Prostate gland (tissue), 2 donors: ENCODE data around the gene KCP. TPM values are rescaled to one million over a fixed set of nuclear protein-coding genes. Genes with fewer than 3 reads are reported as not detected.

ENCODE experiments used
- DNase-seq: peaks from one replicate; pipeline ENCODE4 v3.0.0-alpha.2; 2019; ENCODE audit warnings: low spot score
- H3K27ac ChIP-seq, 2 donors: fragments of 200-600 bp; sonication (generic); 2 replicates each; pipeline ENCODE4 v1.5.1; 2017 to 2019
- H3K27me3 ChIP-seq: fragments of 200-600 bp; sonication (generic); replicated peaks from 2 replicates; pipeline ENCODE4 v1.5.1; 2019; ENCODE audit not compliant: insufficient read depth
- H3K36me3 ChIP-seq, 2 donors: fragments of 200-600 bp; sonication (generic); 1 replicate in 1 of 2; 2 replicates in 1 of 2; pipeline versions ENCODE4 v1.5.1 to v1.8.1; 2017 to 2019
- H3K4me1 ChIP-seq: fragments of 200-600 bp; sonication (generic); replicated peaks from 2 replicates; pipeline ENCODE4 v1.5.1; 2019
- H3K4me3 ChIP-seq, 2 donors: fragments of 200-600 bp; sonication (generic); 2 replicates each; pipeline ENCODE4 v1.5.1; 2017 to 2019
- H3K9me3 ChIP-seq: fragments of 200-600 bp; sonication (generic); 2 replicates; pipeline ENCODE4 v1.5.1; 2017
- POLR2A ChIP-seq: fragments of 450-650 bp; IDR thresholded peaks from one replicate; pipeline ENCODE4 v1.6.1; 2016; ENCODE audit warnings: antibody characterized with exemption, mild to moderate bottlenecking
- POLR2AphosphoS5 ChIP-seq: sonication (generic); formaldehyde crosslinking; IDR thresholded peaks from one replicate; pipeline ENCODE4 v1.6.1; 2017; ENCODE audit warnings: antibody characterized with exemption
- WGBS: methylation state at CpG from one replicate; pipeline ENCODE4 v1.1.5; 2018; 5-methylcytosine and 5-hydroxymethylcytosine counted together
- intact Hi-C: fragments of 100-400 bp; cut with DNase I; formaldehyde crosslinking; loops from one replicate; pipeline ENCODE4 v1.14.2; 2022
- total RNA-seq, 2 donors: library from RNA; depleted of rRNA; stranded (reverse); fragments of >200 nt; gene quantifications; one replicate each; pipeline ENCODE4 v1.1.0, GENCODE V29; 2016
- TF ChIP-seq, protein P1 (sequence below), 4 experiments: fragments of 200-600 bp in 2 of 4; fragments of 450-650 bp in 2 of 4; sonication (generic) in 2 of 4; IDR thresholded peaks; 1 replicate in 3 of 4; 2 replicates in 1 of 4; pipeline ENCODE4 v1.5.1; 2016 to 2019; ENCODE audit warnings: antibody characterized with exemption in 4 of 4, mild to moderate bottlenecking in 2 of 4, moderate library complexity in 2 of 4

KCP gene
- total RNA-seq, 2 donors from 2014 or later = 0.45 TPM; not detected in 1

DNA sequence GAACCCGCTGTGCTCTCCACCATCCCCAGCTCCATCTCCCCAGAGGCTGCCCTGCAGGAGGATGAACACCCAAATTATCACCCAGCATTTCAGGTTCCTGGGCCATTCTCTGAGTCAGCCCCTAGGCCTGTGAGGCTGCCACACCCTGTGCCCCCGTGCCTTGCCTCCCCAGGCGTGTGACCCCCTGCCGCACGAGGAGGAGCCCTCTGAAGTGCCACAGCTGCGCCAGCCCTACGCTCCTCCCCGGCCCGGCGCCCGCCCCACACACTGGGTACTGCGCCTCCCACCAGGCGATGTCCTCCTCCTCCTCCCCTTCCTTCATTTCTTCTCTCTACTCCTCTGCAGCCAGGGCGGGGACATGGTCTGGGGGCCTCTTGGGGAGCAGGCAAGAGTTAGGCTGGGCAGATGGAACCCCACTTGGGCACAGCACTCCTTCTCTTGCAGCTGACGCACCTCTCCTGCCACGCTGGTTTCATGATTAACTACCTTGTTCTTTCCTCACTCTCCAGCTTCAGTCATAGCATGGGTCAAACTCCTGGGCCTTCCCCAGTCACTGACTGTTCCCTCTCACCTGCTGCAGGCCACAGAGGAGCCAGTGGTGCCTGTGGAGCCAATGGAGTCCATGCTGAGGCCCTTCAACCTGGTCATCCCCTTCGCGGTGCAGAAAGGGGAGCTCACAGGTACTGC lies 60.6 kb downstream of the KCP start:
- DNase-seq = no peak
- intact Hi-C loops = no loop called here
- Histone ChIP-seq H3K27me3 (no peaks in the 10 kb centered on the region), H3K4me1 (no peaks in the 10 kb centered on the region), H3K9me3 (no peaks in the 10 kb centered on the region), H3K36me3 (no peaks in the 10 kb centered on the region), H3K4me3 (no peak overlapping the region), H3K27ac (no peak overlapping the region)
- TF ChIP-seq POLR2A (no peak), POLR2AphosphoS5 (no peak)
- TF ChIP-seq, protein P1, sequence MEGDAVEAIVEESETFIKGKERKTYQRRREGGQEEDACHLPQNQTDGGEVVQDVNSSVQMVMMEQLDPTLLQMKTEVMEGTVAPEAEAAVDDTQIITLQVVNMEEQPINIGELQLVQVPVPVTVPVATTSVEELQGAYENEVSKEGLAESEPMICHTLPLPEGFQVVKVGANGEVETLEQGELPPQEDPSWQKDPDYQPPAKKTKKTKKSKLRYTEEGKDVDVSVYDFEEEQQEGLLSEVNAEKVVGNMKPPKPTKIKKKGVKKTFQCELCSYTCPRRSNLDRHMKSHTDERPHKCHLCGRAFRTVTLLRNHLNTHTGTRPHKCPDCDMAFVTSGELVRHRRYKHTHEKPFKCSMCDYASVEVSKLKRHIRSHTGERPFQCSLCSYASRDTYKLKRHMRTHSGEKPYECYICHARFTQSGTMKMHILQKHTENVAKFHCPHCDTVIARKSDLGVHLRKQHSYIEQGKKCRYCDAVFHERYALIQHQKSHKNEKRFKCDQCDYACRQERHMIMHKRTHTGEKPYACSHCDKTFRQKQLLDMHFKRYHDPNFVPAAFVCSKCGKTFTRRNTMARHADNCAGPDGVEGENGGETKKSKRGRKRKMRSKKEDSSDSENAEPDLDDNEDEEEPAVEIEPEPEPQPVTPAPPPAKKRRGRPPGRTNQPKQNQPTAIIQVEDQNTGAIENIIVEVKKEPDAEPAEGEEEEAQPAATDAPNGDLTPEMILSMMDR (IDR thresholded peaks at IDR 0.05) = no peak
- WGBS = 85% methylated on average over 18 of the region's 18 CpGs

DNA sequence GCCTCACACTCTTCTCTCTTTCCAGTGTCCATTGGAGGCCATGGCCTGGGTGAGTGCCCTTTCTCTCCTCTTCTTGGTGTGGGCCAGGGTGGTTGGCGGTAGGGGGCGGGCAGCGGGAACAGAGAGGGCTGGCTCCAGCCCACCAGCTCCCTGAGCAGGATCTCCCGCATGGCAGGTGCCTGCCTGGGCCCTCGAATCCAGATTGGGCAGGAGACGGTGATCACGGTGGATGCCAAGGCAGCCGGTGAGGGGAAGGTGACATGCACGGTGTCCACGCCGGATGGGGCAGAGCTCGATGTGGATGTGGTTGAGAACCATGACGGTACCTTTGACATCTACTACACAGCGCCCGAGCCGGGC lies 61.4 kb downstream of the KCP start:
- Histone ChIP-seq H3K4me3 (no peak overlapping the region), H3K9me3 (no peaks in the 10 kb centered on the region), H3K4me1 (no peaks in the 10 kb centered on the region), H3K27ac (no peak overlapping the region), H3K27me3 (no peaks in the 10 kb centered on the region), H3K36me3 (no peaks in the 10 kb centered on the region)
- 91% methylated on average over 16 of the region's 16 CpGs for WGBS
- TF ChIP-seq POLR2A = no peak
- TF ChIP-seq, protein P1 (IDR thresholded peaks at IDR 0.05) = no peak
- no peak for TF ChIP-seq POLR2AphosphoS5
- intact Hi-C loops = no loop called here
- DNase-seq = no peak

DNA sequence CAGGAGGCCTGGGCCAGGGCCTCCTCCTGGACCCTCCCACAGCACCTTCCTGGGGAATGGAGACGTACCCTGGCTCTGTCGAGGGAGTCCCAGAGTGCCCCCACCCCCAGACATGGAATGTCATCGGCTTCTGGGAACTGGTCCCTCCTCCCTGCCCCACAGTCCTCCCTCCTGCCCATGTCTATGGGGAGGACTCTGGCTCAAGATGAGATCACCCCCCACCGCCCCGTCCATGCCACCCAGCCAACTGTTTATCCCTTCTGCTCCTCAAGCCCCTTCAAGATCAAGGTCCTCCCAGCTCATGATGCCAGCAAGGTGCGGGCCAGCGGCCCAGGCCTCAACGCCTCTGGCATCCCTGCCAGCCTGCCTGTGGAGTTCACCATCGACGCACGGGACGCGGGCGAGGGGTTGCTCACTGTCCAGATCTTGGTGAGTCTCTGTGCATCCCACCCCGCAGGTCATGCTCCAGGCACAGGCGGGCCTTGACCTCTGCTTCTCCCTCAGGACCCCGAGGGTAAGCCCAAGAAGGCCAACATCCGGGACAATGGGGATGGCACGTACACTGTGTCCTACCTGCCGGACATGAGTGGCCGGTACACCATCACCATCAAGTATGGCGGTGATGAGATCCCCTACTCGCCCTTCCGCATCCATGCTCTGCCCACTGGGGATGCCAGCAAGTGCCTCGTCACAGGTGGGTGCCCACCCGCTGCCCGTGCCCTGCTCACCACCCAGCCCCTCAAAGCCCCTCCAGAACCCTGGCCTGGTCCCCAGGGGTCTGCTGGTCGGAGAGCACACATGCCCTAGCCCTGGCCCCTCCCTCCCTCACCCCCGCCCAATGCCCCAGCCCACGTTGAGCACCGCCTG lies 62.0 kb downstream of the KCP start:
- H3K36me3 ChIP-seq = no peaks in the 10 kb centered on the region
- 90% methylated on average over 31 of the region's 31 CpGs for WGBS
- no peak for DNase-seq
- intact Hi-C loops = no loop called here
- no peaks in the 10 kb centered on the region for H3K4me1 ChIP-seq
- H3K27ac ChIP-seq = no peak overlapping the region
- no peaks in the 10 kb centered on the region for H3K27me3 ChIP-seq
- H3K4me3 ChIP-seq = no peak overlapping the region
- no peak for TF ChIP-seq POLR2A
- no peak for TF ChIP-seq POLR2AphosphoS5
- TF ChIP-seq, protein P1 (IDR thresholded peaks at IDR 0.05) = no peak
- H3K9me3 ChIP-seq = no peaks in the 10 kb centered on the region

DNA sequence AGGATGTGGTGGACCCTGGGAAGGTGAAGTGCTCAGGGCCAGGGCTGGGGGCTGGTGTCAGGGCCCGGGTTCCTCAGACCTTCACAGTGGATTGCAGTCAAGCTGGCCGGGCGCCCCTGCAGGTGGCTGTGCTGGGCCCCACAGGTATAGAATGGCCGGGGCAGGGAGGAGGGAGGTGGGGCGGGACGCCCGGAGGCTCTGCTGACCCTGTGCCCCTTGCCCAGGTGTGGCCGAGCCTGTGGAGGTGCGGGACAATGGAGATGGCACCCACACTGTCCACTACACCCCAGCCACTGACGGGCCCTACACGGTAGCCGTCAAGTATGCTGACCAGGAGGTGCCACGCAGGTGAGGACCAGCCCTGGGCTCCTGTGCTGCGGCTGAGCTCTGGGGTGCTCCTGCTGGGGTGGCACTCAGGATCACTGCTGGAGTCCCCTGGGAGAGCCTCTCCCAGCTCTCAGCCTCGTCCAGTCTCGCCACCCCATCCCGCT lies 62.7 kb downstream of the KCP start:
- 91% methylated on average over 16 of the region's 17 CpGs for WGBS
- intact Hi-C loops = no loop called here
- DNase-seq = no peak
- TF ChIP-seq, protein P1 (IDR thresholded peaks at IDR 0.05) = no peak
- no peak for TF ChIP-seq POLR2AphosphoS5
- TF ChIP-seq POLR2A = no peak
- Histone ChIP-seq H3K36me3 (no peaks in the 10 kb centered on the region), H3K27ac (no peak overlapping the region), H3K9me3 (no peaks in the 10 kb centered on the region), H3K4me1 (no peaks in the 10 kb centered on the region), H3K27me3 (no peaks in the 10 kb centered on the region), H3K4me3 (no peak overlapping the region)
